RKO (cell line): ENCODE results near the gene PXDN.
"Not testable (repeated sequence)": the region's sequence is repeated elsewhere in the genome, so short reads cannot be mapped to it uniquely, and the experiment has no call there.

ENCODE experiments used
- DNase-seq: peaks from one replicate; pipeline ENCODE4 v3.0.0-alpha.2; 2016; ENCODE audit warnings: low spot score

PXDN gene, protein sequence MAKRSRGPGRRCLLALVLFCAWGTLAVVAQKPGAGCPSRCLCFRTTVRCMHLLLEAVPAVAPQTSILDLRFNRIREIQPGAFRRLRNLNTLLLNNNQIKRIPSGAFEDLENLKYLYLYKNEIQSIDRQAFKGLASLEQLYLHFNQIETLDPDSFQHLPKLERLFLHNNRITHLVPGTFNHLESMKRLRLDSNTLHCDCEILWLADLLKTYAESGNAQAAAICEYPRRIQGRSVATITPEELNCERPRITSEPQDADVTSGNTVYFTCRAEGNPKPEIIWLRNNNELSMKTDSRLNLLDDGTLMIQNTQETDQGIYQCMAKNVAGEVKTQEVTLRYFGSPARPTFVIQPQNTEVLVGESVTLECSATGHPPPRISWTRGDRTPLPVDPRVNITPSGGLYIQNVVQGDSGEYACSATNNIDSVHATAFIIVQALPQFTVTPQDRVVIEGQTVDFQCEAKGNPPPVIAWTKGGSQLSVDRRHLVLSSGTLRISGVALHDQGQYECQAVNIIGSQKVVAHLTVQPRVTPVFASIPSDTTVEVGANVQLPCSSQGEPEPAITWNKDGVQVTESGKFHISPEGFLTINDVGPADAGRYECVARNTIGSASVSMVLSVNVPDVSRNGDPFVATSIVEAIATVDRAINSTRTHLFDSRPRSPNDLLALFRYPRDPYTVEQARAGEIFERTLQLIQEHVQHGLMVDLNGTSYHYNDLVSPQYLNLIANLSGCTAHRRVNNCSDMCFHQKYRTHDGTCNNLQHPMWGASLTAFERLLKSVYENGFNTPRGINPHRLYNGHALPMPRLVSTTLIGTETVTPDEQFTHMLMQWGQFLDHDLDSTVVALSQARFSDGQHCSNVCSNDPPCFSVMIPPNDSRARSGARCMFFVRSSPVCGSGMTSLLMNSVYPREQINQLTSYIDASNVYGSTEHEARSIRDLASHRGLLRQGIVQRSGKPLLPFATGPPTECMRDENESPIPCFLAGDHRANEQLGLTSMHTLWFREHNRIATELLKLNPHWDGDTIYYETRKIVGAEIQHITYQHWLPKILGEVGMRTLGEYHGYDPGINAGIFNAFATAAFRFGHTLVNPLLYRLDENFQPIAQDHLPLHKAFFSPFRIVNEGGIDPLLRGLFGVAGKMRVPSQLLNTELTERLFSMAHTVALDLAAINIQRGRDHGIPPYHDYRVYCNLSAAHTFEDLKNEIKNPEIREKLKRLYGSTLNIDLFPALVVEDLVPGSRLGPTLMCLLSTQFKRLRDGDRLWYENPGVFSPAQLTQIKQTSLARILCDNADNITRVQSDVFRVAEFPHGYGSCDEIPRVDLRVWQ (N-terminal part only)

DNA sequence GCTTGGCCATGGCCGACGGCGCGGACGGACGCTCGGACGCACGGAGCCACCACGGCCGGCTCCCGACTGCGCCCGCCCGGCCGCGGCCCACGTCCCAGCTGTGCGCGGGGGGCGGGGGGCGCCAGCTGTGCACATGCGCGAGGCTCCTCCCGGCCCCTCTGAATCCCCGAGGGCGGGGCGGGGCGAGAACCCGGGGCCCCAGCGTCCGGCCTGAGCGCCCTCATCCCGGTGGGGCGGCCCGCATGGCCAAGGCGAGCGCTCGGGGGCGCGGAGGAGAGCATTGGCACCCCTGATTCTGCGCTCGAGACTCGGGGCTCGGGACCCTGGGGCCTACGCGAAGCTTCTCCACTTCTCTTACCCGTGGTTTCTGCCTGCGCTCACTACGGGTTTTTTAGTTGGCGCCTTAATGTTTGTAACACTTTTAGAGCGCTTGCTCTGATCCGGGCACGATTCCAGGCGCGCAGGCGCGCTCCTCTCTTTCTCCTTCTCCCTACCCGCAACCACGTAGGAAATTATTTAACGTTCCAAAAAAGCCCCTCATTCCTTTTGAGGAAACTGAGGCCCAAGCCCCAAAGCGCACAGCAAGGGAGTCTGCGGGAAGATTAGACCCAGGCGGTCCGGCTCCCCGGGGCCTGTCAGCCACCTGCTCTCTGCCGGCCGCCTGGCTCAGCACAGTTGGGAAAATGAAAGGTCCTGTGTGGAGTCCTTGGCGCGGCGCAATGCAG, at the start of gene PXDN:
PXDN (minus strand) TSS at position 70 of the 725 bp plus-strand sequence; CDS start at position 10, 60 bp downstream.
- DNase-seq, result no peak

DNA sequence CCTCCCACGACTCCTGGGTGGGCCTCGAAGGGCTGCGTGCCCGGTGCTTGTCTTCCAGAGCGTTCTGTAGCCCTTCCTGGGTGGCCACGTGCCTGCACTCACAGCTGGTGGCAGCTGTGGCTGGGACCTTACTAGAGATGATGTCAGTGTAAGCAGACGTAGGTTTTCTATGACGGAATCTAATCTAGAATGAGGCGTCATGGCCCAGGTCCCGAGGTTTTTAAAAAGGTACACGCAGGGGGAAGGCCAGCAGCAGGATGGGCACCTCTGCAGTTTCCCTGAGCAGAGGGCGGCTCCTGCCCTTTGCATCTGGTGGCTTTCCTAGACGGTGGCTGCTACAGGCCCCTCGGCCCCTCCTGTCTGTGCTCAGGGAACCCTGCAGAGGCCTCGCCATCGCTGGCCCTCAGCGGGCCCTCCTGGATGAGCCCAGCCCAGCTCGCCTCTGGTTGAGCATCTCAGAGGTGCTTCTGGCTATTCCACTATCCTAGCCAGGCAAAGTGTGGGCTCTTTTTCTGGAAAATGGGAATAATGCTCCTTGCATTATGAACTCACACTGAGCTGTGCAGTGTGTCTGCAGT, 49.6 kb upstream of the PXDN start:
- no peak for DNase-seq

DNA sequence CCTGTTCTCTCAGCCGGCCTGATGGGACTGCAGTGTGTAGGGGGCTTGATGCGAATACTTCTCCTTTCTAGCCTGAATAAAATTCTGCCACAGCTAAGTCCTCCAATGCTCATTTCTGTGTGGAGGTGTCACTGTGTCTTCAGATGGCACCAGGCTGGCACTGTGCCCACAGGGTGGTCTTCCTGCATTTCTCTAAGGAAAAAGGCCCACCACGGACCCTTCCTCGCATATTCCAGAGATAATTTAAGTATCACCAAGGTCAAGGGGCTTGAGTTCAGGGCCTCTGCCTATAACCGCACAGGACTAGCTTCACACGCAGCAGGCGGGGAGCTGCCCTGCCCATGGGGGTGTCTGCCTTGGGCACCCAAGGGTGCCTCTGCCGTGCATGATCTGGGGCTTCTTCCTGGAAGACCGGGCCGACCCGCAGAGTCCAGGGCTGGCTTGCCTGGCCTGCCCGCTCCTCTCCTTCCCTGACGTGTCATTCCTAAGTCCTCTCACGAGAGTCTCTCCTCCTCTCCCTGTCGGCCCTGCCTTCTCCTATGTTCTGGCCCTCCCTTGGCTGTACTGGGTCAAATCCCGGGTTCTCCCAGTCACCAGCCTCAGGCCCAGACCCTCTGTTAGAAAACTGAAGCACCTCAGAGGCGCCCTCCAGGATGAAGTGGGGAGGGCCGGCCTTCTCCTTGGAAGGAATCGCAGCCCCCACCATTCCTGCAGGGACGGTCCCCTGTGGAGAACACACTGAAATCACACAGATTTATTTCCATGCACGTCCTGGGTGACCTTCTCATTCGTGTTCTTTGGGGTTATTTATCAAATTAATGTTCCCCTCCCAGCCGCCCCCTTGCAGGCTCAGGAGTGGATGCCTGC, 48.9 kb upstream of the PXDN start:
- DNase-seq, result no peak

DNA sequence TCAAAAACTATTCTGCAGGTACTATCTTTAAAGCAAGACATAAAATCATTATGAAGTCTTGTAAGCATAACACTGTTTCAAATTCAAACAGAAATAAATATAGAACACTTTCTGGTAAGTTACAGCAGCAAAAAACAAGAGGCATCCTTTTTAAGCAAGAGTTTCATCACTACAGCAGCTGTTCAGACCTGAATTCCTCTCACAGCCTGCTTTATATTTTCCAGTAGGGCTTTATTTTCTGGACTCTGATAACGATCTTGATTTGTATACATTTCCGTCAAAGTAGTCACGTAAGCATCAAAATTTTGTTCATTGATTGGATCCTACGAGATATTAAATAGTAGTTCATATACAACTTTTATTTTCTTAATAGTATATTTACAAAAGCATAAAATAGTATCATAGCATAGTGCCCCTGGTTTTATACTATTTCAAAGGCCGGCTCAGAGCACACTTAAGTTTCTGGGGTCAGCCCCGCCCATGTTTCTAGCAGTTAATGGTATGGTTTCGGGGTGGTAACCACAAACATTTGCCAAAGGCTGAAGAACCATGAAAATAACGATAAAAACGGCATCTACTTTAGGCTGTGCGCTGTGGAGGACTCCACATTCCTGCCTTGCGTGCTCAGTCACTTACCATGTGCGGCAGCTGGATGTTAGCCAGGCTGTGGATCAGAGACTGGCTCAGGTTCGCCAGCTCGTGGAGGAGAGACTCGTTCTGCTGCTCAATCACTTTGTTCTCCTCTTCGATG, 47.5 kb upstream of the PXDN start:
- DNase-seq, result no peak

DNA sequence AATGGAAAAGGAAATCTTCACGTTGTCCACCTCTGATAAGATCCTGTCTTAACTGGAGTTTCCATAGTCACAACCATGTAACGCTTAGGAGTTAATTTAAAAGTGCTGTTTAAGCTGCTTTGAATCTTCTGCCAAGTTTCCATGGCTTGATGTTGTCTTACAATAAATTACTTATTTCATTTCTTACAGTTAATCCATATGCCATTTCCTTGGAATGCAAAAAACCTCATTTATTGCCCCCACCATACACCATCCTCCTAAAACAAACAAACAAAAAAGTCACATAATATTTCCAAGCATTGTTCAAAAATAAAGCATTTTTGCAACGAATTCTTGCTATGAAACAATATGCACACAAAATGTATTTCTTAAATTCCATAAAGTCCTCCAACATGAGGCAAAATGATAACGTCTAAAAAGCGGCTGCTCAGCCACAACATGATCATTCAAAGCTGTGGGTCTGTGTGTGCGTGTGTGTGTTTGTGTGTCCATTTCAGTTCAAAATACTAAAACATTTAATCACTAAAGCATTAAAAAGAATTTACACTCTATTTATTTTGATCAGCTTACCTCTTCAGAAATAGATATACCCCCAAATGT, 46.8 kb upstream of the PXDN start:
- no peak for DNase-seq

DNA sequence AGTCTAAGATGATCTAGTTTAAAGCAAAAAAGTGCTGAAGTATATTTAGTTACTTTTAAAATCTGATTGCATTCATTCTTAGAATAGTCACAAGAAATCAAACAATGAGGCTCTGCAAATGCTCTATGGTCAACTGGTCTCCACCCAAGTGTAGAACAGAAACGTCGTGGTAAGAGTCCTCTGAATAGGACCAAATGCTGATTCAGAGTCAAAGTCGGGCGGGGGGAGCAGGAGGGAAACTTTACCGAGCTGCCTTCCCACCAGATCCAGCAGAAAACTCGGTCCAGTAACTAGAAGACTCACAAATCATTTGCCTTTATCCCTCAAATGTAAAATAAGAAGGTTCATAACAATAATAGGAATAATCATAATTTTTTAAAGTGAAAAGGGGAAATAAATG, 46.2 kb upstream of the PXDN start:
- DNase-seq, result no peak

DNA sequence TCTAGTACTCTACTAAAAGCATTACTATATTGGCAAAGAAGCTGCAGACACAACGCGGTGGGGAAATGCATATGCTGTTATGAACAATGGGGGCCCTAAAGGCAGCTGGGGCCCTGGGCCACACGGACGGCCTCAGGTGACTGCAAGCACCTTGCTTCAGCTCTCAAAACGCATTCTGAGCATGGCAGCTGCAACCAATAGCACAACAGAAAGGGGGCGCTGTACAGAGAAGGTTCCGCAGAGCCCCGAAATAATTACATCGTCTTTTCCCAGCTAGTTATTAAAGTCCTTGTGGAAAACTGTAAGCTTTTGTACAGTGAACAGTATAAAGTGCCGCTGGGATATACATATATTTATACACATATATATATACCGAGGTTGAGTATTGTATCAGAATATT, 45.3 kb upstream of the PXDN start:
- no peak for DNase-seq

DNA sequence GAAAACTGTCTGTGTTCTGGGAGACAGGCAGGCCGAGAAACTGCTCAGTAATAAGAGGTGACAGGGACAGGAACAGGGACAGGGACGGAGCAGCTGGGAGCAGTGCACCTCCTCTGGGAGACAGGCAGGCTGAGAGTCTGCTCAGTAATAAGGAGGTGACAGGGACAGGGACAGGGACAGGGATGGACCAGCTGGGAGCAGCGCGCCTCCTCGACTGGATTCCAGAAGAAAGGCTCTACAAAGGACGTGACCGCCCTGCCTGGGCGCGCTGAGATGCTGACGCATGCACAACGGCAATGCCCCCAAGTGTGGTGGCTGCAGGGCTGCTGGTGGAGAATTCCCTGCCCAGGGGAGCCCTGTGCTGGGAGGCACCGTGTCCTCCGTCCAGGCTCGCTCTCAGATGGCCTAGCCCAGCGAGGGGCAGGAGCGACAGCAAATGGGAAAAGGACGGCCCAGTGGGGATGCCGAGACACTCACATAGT, 44.2 kb upstream of the PXDN start:
- DNase-seq, result no peak

DNA sequence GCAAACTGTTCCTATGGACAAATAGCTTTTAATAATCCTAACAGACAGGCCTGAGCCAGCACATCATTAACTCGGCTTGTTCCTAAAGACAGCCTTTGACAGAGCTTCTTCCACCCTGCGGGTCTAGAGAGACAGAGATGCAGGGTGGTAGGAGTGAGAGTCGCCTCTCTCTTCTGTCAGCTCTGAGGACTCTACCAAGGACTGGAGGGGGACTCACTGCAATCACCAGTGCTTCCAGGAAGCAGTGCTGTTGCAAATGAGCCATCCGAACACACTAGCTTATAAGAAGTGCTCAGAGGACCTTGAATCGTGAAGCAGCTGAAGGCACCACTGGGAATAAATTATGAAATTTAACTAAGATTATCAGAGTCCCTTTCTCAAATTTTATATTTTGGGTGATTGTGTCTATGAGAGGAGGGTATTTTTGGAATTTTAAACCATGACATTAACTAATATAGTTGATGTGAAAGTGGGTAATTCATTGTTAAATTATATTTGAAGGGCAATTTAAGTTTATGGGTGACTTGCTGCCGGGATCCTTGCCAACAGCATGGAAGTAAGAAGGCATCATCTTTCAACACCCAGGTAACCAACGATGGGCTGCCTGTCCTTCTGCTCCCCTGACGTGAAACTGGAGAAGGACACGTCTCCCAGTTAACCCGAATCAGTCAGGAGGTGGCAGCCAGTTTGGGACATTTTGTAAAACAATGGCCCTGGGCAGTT, 43.6 kb upstream of the PXDN start:
- no peak for DNase-seq

DNA sequence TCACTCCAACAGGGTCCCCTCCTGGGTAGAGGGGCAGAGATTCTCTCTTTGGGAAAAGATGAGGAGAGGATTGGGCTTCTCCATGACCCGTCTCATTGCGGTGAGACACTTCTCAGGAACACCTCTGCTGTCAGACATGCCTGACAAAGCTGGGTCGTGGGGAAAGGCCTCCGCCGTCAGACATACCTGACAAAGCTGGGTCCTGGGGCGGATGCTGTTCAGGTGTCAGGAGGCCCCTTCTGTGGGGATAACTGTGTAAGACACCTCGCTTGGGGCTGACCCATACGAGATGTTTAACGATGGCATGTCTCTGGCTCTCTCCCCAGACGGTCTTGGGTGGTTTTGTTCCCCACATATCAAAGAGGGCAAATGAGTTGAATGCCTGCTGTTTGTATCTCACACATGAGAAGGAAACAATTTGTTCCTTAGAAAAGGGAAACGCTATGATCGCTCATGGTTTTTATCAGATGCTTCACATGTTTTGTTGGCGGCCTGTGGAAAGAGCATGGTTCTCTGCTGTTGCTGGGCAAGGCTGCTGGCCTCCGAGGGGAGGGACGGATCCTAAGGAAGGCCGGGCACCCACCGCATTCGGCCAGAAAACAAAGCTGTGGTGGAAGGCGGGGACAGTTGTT, 40.8 kb upstream of the PXDN start:
- no peak for DNase-seq

DNA sequence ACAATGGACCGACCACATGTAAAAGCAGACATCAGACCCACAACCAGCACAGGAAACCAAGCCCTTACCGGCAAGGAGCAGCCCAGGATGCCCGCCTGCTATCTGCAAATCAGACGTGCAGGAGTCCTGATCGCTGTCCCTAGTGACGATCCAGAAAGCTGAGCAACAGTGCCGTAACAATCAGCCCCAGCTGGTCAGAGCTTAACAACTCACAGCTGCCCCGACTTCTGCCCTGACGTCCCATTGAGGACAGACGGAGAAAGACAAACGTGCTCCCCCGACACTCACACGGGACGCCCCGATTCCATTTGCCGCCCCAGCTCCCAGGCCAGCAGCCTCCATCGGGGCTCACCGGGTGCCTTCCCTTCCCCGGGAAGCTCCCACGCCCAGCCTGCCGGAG, 39.8 kb upstream of the PXDN start:
- no peak for DNase-seq

DNA sequence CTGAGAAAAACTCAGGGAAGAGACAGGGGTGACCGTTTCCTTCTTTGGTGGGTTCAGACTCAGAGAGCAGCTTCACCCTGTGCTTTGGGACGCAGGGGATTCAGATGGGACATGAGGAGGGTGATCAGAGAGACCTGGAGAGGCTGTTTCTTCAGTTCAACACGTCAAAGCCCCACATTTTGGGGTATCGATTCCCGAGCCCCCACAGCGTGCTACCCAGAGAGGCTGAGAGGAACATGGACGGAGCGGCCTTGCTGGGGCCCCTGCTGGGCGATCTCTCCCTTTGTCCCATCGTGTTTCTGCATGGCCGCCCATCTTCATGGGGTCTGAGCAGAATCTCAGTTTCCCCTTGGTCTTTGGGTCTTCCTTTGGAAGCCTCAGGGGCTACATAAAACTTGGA, 38.2 kb upstream of the PXDN start:
- DNase-seq, result no peak

DNA sequence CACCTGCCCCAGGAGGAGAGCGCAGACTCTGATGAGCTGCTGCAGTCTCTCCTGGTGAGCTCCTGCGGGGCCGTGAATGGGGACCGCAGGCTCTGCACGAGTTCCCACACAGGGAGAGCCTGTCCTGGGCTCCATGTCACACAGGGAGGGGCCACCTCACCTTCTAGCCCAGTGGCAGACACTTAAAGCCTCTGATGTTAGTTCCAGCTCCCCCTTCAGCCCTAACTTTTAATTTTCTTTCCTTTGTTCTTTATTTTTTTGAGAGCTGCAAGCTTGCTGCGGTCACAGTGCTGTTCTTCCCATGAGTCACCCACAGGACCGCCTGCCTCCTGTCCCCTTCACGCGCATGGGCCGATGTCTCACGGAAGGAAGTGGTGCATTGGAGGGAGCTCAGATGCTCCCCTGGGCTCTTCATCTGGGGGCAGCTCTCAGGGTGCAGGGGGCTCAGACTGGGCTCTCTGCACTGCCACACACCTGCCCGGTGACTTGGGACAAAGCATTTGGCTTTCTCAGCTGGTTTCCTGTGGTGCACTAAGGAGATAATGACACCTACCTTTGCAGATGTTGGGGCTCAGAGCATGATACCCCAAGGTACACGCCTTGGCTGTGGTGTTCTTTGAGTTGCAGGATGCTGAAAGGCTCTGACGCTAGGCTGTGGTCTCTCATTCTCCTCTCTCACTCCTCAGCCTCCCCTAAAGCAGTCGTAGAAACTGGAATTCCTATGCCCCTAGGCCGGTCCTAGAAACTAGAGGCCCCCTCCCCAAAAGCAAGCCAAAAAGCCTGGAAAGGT, 37.2 kb upstream of the PXDN start:
- peak; percentile 7 for DNase-seq

DNA sequence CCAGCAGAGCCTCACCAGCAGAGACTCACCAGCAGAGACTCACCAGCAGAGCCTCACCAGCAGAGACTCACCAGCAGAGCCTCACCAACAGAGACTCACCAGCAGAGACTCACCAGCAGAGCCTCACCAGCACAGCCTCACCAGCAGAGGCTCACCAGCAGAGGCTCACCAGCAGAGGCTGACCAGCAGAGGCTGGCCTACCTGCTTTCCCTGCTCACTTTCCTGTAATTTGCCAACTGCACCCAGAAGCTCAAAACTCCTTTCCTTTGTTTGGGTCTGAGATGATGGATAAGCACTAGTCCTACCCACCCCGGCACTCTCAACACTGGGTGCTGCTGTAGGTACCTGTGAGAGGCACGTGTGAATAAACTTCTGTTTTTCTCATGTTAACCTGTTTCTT, 36.4 kb upstream of the PXDN start:
- DNase-seq, result no peak

DNA sequence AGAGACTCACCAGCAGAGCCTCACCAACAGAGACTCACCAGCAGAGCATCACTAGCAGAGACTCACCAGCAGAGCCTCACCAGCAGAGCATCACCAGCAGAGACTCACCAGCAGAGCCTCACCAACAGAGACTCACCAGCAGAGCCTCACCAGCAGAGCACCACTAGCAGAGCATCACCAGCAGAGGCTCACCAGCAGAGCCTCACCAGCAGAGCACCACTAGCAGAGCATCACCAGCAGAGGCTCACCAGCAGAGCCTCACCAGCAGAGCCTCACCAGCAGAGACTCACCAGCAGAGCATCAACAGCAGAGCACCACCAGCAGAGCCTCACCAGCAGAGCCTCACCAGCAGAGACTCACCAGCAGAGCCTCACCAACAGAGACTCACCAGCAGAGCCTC, 35.7 kb upstream of the PXDN start:
- not testable (repeated sequence) for DNase-seq

DNA sequence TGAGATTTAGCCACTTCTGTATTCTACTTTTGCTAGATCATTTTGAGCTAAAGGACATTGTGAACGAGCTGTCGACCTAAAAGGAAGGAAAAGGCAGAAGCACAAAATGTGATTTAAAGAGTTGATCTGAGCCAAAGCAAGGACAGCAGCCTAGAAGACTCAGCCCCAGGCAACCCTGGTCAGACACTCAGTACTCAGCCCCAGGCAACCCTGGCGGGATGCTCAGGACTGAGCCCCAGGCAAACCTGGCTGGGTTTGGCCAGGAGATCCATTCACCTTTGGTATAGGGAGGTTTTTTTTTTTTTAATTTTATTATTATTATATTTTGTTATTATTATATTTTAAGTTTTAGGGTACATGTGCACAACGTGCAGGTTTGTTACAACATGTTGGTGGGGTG, 34.3 kb upstream of the PXDN start:
- no peak for DNase-seq

DNA sequence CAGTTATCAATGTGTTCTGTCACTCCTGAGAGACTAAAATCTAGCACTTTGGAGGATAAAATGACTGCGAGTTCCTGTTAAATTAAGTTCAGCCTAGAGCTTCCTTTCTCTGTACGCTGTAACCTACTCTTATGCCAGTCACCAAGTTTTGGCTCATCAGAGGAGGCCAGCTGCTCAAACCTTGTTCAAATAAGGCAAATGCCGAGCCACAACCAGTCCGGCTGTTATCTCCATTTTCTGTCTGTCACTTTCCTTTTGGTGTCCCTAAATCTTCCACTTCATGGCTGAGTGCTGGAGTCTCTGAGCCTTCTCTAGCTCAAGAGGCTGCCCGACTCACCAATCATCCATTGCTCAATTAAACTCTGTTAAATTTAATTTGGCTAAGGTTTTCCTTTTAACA, 33.5 kb upstream of the PXDN start:
- no peak for DNase-seq
